GM06990 (cell line): ENCODE data around the gene CSRP3.

ENCODE experiments used
- DNase-seq: peaks from one replicate; pipeline ENCODE4 v3.0.0-alpha.2; 2011; ENCODE audit not compliant: insufficient read length; ENCODE audit errors: extremely low read depth
- H3K27me3 ChIP-seq: replicated peaks from 2 replicates; pipeline ENCODE4 v1.6.0; 2011; ENCODE audit warnings: low read length; ENCODE audit not compliant: control insufficient read depth, insufficient read depth
- H3K36me3 ChIP-seq: 2 replicates; pipeline ENCODE4 v1.5.1; 2011; ENCODE audit warnings: low read length; ENCODE audit not compliant: control insufficient read depth, insufficient read depth
- H3K4me3 ChIP-seq: replicated peaks from 2 replicates; pipeline ENCODE4 v1.5.1; 2011; ENCODE audit warnings: low read depth, mild to moderate bottlenecking, control low read depth, low read length
- CTCF ChIP-seq: IDR thresholded peaks from 2 replicates; pipeline ENCODE4 v1.5.1; 2011; ENCODE audit warnings: low read length, control low read depth, mild to moderate bottlenecking, inconsistent platforms; ENCODE audit not compliant: insufficient read depth, poor library complexity, severe bottlenecking

CSRP3 gene

GRCh38 chr11:19134004-19134403 lies 67.8 kb downstream of the CSRP3 start:
- TF ChIP-seq CTCF: no peak
- no peak for DNase-seq
- Histone ChIP-seq H3K36me3 (no peaks in the 10 kb centered on the region), H3K27me3 (no peaks in the 10 kb centered on the region), H3K4me3 (no peak overlapping the region)
